Ovary (tissue), 9 donors: ENCODE measurements around the gene HEPACAM2. TPM values are rescaled to one million over a fixed set of nuclear protein-coding genes. Genes with fewer than 3 reads are reported as not detected.

Experiments
- DNase-seq, 5 donors: peaks; one replicate each; pipeline ENCODE4 v3.0.0-alpha.2; 2019 to 2020
- H3K27ac ChIP-seq, 2 donors: fragments of 200-600 bp; one replicate each; pipeline versions ENCODE4 v1.5.1 to v1.8.0; 2019 to 2022
- H3K27me3 ChIP-seq: fragments of 200-600 bp; one replicate; pipeline ENCODE4 v1.8.0; 2022
- H3K36me3 ChIP-seq: fragments of 200-600 bp; sonication (generic); one replicate; pipeline ENCODE4 v1.5.1; 2019
- H3K4me1 ChIP-seq: one replicate; pipeline ENCODE4 v1.8.1; 2013; ENCODE audit warnings: mild to moderate bottlenecking, moderate library complexity; ENCODE audit not compliant: insufficient read depth
- H3K4me3 ChIP-seq: fragments of 200-600 bp; sonication (generic); one replicate; pipeline ENCODE4 v1.5.1; 2017
- H3K9me3 ChIP-seq, 2 donors: fragments of 200-600 bp in 1 of 2; sonication (generic) in 1 of 2; one replicate each; pipeline versions ENCODE4 v1.5.1 to v1.8.1; 2013 to 2019; ENCODE audit warnings: mild to moderate bottlenecking in 1 of 2, moderate library complexity in 1 of 2
- EP300 ChIP-seq: sonication (generic); formaldehyde crosslinking; IDR thresholded peaks from one replicate; pipeline ENCODE4 v1.6.1; 2017; ENCODE audit warnings: antibody characterized with exemption
- POLR2A ChIP-seq: fragments of 450-650 bp; IDR thresholded peaks from one replicate; pipeline ENCODE4 v1.6.1; 2017; ENCODE audit warnings: antibody characterized with exemption, mild to moderate bottlenecking, moderate library complexity
- WGBS, 3 donors: extraction: QIAGEN DNeasy Blood & Tissue Kit in 1 of 3; methylation state at CpG; one replicate each; pipeline versions ENCODE4 v1.1.5 to v1.1.7; 2013 to 2017; 5-methylcytosine and 5-hydroxymethylcytosine counted together
- intact Hi-C, 4 donors: fragments of 100-400 bp; cut with DNase I; formaldehyde crosslinking; loops; one replicate each; pipeline versions ENCODE4 v1.11.0 to v1.15.1; 2022 to 2023
- polyA plus RNA-seq, 2 donors: library from polyadenylated mRNA; stranded (reverse); fragments of 200-250 nt in 1 of 2; fragments of 350-450 nt in 1 of 2; fragmentation: Illumina TruSeq in 1 of 2; extraction: RNeasy Lipid Tissue Mini Kit (QIAGEN cat#74804) in 1 of 2; gene quantifications; one replicate each; pipeline ENCODE4 v1.2.3, GENCODE V29; 2013 to 2014
- total RNA-seq, 7 donors: library from RNA; depleted of rRNA in 2 of 7; stranded (reverse); fragments of >200 nt in 2 of 7; fragmentation: NEBNext Ultra II Directional in 3 of 7; extraction: Animal tissue kit (Norgen Biotek cat#: 25700) in 3 of 7; gene quantifications; one replicate each; pipeline versions ENCODE4 v1.1.0 to v1.2.4, GENCODE V29; 2016 to 2023
- TF ChIP-seq, protein P1 (sequence below), 3 donors: fragments of 450-650 bp in 2 of 3; fragments of 200-600 bp in 1 of 3; IDR thresholded peaks; one replicate each; pipeline versions ENCODE4 v1.5.1 to v1.8.0; 2016 to 2022; ENCODE audit warnings: antibody characterized with exemption in 3 of 3, mild to moderate bottlenecking in 1 of 3
- donor health status: DM: no; HTN: no; CAD: no; lungs with moderate emphysema.
- donor health status: DM: no; HTN: no; CAD: no.
- donor health status: Bipolar disorder and iron deficiency.
- donor health status: DM: yes; HTN: yes; CAD: no.
- donor health status: DM: no; HTN: no; CAD: no.
- donor health status: DM: yes; HTN: yes; CAD: no.

HEPACAM2 gene
- total and polyA plus RNA-seq, 9 donors: not detected

DNA sequence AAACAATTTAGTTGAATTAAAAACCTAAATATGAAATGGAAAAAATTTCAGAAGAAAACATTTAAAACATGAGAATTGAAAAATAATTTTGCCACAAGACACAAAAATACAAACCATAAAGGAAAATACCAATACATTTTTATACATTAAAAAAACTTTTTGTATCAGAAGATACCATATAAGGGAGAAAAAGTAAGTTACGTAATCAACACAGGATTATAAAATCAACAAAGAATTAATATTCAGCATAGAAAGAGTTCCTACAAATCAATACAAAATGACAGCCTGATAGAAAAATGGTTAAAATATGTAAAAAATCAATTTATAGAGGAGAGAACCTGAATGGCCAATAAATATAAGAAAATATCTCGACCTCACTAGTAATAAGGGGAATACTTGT lies 61.5 kb downstream of the HEPACAM2 start:
- H3K27ac ChIP-seq: no peak overlapping the region
- H3K9me3 ChIP-seq: no peaks in the 10 kb centered on the region
- H3K4me1 ChIP-seq: no peaks in the 10 kb centered on the region
- WGBS, 3 donors: 89 to 90% (median 90%) methylated on average over 2 of the region's 2 CpGs
- H3K4me3 ChIP-seq: no peak overlapping the region
- TF ChIP-seq POLR2A: no peak
- TF ChIP-seq, protein P1, sequence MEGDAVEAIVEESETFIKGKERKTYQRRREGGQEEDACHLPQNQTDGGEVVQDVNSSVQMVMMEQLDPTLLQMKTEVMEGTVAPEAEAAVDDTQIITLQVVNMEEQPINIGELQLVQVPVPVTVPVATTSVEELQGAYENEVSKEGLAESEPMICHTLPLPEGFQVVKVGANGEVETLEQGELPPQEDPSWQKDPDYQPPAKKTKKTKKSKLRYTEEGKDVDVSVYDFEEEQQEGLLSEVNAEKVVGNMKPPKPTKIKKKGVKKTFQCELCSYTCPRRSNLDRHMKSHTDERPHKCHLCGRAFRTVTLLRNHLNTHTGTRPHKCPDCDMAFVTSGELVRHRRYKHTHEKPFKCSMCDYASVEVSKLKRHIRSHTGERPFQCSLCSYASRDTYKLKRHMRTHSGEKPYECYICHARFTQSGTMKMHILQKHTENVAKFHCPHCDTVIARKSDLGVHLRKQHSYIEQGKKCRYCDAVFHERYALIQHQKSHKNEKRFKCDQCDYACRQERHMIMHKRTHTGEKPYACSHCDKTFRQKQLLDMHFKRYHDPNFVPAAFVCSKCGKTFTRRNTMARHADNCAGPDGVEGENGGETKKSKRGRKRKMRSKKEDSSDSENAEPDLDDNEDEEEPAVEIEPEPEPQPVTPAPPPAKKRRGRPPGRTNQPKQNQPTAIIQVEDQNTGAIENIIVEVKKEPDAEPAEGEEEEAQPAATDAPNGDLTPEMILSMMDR (IDR thresholded peaks at IDR 0.05): no peak
- no peaks in the 10 kb centered on the region for H3K27me3 ChIP-seq
- intact Hi-C loops: no loop called here
- no peaks in the 10 kb centered on the region for H3K36me3 ChIP-seq
- no peak for DNase-seq

DNA sequence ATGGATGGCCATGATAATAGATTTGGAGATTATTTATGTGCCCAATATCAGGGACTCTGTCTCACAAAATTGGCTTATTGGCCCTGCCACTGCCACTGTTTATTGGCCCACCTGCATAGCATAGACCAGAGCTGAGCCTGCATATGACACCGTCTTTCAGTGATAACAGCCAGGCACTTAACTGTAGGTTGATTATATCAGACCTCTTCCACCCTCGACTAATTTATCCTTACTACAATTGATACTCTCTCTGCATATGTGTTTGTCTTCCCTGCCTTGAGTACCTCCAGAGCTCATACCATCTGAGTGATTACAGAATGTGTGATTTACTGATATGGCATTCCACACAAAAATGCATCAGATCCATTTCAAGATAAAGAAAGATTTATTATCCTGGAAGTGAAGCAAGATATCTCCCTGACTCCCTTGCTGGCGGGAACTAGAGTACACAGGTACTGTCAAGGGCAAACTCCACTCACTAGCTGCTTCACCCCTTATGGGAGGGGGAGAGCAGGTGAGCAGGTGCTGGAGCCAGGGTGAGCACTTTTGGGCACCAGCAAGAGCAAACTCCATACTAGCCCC lies 65.0 kb downstream of the HEPACAM2 start:
- no peaks in the 10 kb centered on the region for H3K9me3 ChIP-seq
- WGBS, 3 donors: 54 to 66% (median 58%) methylated on average over 3 of the region's 3 CpGs
- no peak overlapping the region for H3K4me3 ChIP-seq
- intact Hi-C loops: no loop called here
- no peaks in the 10 kb centered on the region for H3K36me3 ChIP-seq
- DNase-seq: no peak
- no peak overlapping the region for H3K27ac ChIP-seq
- H3K27me3 ChIP-seq: no peaks in the 10 kb centered on the region
- H3K4me1 ChIP-seq: no peaks in the 10 kb centered on the region
- TF ChIP-seq, protein P1 (IDR thresholded peaks at IDR 0.05): no peak
- TF ChIP-seq POLR2A (no peak), EP300 (no peak)

DNA sequence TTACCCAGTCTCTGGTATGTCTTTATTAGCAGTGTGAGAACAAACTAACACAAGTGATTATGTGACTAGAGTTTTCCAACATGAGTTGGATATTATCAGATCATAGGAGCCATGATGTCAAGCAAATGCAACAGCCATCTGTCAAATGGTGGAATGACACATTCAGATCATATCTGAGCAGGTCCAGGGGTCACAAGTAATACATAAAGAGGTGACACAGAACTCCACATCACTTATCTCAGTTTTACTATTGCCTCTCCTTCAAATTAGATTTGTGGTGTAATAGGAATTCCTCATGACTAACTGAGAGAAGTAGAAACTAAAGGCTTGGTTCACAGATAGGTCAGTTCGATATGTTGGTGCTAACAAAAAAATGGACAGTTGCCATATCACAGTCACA lies 65.9 kb downstream of the HEPACAM2 start:
- Histone ChIP-seq H3K4me3 (no peak overlapping the region), H3K9me3 (no peaks in the 10 kb centered on the region), H3K27ac (no peak overlapping the region), H3K27me3 (no peaks in the 10 kb centered on the region), H3K36me3 (no peaks in the 10 kb centered on the region), H3K4me1 (no peaks in the 10 kb centered on the region)
- DNase-seq: no peak
- TF ChIP-seq EP300: no peak
- TF ChIP-seq POLR2A: no peak
- TF ChIP-seq, protein P1 (IDR thresholded peaks at IDR 0.05): no peak
- WGBS, 3 donors: 53 to 76% (median 64%) methylated on average over 1 of the region's 1 CpG
- intact Hi-C loops: no loop called here

DNA sequence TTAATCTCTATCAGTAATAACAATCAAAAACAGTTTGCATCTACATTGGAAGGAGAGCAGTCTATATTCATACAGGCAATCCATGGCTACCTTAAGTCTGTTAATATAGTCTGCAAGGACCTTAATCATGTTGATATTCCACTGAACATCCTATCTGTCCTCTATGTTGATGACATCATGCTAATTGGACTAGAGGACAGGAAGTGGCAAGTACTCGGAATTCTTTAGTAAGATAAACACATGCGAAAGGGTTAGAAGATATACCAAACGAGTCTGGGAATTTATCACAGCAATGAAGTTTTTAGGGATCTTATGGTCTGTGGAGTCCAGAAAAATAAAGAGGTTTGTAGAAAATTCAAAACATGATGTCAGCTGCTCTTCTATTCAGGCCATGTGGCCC lies 66.8 kb downstream of the HEPACAM2 start:
- no peaks in the 10 kb centered on the region for H3K4me1 ChIP-seq
- intact Hi-C loops: no loop called here
- no peak for TF ChIP-seq POLR2A
- TF ChIP-seq, protein P1 (IDR thresholded peaks at IDR 0.05): no peak
- TF ChIP-seq EP300: no peak
- WGBS, 3 donors: 21 to 45% (median 25%) methylated on average over 3 of the region's 3 CpGs
- no peak for DNase-seq
- no peak overlapping the region for H3K27ac ChIP-seq
- no peaks in the 10 kb centered on the region for H3K36me3 ChIP-seq
- no peaks in the 10 kb centered on the region for H3K9me3 ChIP-seq
- no peaks in the 10 kb centered on the region for H3K27me3 ChIP-seq
- no peak overlapping the region for H3K4me3 ChIP-seq
